GM12878 (cell line): ENCODE data around the gene BBS9. TPM values are rescaled to one million over a fixed set of nuclear protein-coding genes. Genes with fewer than 3 reads are reported as not detected.

Source experiments
- ATAC-seq: fragments of 200-7000 bp; cut with Tn5 transposase; 3 replicates; pipeline ENCODE4 v1.9.1; 2020; ENCODE audit warnings: mild to moderate bottlenecking, moderate library complexity
- BruUV-seq: library from RNA; stranded (reverse); fragments of 400-500 nt; replicated peaks from 2 replicates; lab custom pipeline; 2021; lab: Mats Ljungman, UMichigan
- CTCF ChIA-PET: fragments of 300-600 bp; sonication (Branson Sonifier 250); formaldehyde crosslinking; extraction: SDS; loops from one replicate; lab custom pipeline; 2021; ENCODE audit warnings: inconsistent platforms; lab: Yijun Ruan, JAX
- POLR2A ChIA-PET: fragments of 350-600 bp; formaldehyde crosslinking; extraction: SDS; loops from one replicate; lab custom pipeline; 2021; ENCODE audit warnings: inconsistent platforms; lab: Charles Lee
- RAD21 ChIA-PET: fragments of 300-600 bp; sonication (Branson Sonifier 250); formaldehyde crosslinking; loops from one replicate; lab custom pipeline; 2023; ENCODE audit warnings: antibody characterized with exemption; ENCODE audit not compliant: unreplicated experiment; lab: Charles Lee
- SMC1A ChIA-PET: fragments of 300-600 bp; sonication (Branson Sonifier 250); formaldehyde crosslinking; loops from one replicate; lab custom pipeline; 2023; ENCODE audit not compliant: unreplicated experiment, uncharacterized antibody; lab: Charles Lee
- DNase-seq: peaks from one replicate; pipeline ENCODE4 v3.0.0-alpha.2; 2011; ENCODE audit warnings: low read depth, low spot score
- FAIRE-seq: peaks from 3 replicates; lab custom pipeline; 2011; peaks lifted over from hg19 to GRCh38; lab: Jason Lieb, UNC
- H2AFZ ChIP-seq: 2 replicates; pipeline ENCODE4 v1.6.0; 2011; ENCODE audit warnings: low read depth, low read length, control low read depth; ENCODE audit not compliant: control insufficient read depth
- H3K27ac ChIP-seq: 2 replicates; pipeline ENCODE4 v1.5.1; 2011; ENCODE audit warnings: control low read depth; ENCODE audit not compliant: control insufficient read depth, insufficient read depth
- H3K27me3 ChIP-seq, 2 experiments: replicated peaks in 1 of 2; 2 replicates each; pipeline versions ENCODE4 v1.6.0 to v1.6.1; 2011; ENCODE audit warnings: low read length in 1 of 2; ENCODE audit not compliant: control insufficient read depth in 2 of 2, insufficient read depth in 2 of 2
- H3K36me3 ChIP-seq, 2 experiments: 2 replicates each; pipeline ENCODE4 v1.5.1; 2011; ENCODE audit warnings: low read length in 1 of 2; ENCODE audit not compliant: control insufficient read depth in 2 of 2, insufficient read depth in 2 of 2
- H3K4me1 ChIP-seq: 2 replicates; pipeline ENCODE4 v1.6.1; 2011; ENCODE audit warnings: mild to moderate bottlenecking, low read length, moderate library complexity, mixed read lengths; ENCODE audit not compliant: control insufficient read depth, insufficient read depth
- H3K4me2 ChIP-seq: 2 replicates; pipeline ENCODE4 v1.6.0; 2011; ENCODE audit warnings: control low read depth; ENCODE audit not compliant: control insufficient read depth, insufficient read depth
- H3K4me3 ChIP-seq: fragments of 200-600 bp; sonication (generic); 2 replicates; pipeline ENCODE4 v1.5.1; 2016
- H3K79me2 ChIP-seq: 2 replicates; pipeline ENCODE4 v1.6.0; 2011; ENCODE audit warnings: low read length; ENCODE audit not compliant: control insufficient read depth, insufficient read depth
- H3K9ac ChIP-seq: 2 replicates; pipeline ENCODE4 v1.8.0; 2011; ENCODE audit warnings: low read length, control low read depth, mixed read lengths; ENCODE audit not compliant: control insufficient read depth, insufficient read depth
- H3K9me3 ChIP-seq: replicated peaks from 3 replicates; pipeline ENCODE4 v1.5.1; 2011; ENCODE audit warnings: mild to moderate bottlenecking, low read length; ENCODE audit not compliant: control insufficient read depth, insufficient read depth
- H4K20me1 ChIP-seq: 2 replicates; pipeline ENCODE4 v1.6.0; 2011; ENCODE audit not compliant: control insufficient read depth, insufficient read depth
- EGR1 ChIP-seq, 2 experiments: IDR thresholded peaks; 1 replicate in 1 of 2; 2 replicates in 1 of 2; pipeline ENCODE4 v1.6.1; 2011 to 2012; ENCODE audit warnings: low read depth in 2 of 2, low read length in 2 of 2, borderline replicate concordance in 1 of 2, mild to moderate bottlenecking in 1 of 2, moderate library complexity in 1 of 2
- FOXK2 ChIP-seq: fragments of 450-650 bp; IDR thresholded peaks from 2 replicates; pipeline ENCODE4 v1.6.1; 2017; ENCODE audit warnings: mild to moderate bottlenecking, moderate library complexity
- NBN ChIP-seq: fragments of 450-650 bp; IDR thresholded peaks from 2 replicates; pipeline ENCODE4 v1.6.1; 2016
- NR2C1 ChIP-seq: fragments of 450-650 bp; IDR thresholded peaks from 2 replicates; pipeline ENCODE4 v1.6.1; 2017; ENCODE audit warnings: antibody characterized with exemption, mild to moderate bottlenecking, moderate library complexity
- NR2C2 ChIP-seq: IDR thresholded peaks from 2 replicates; pipeline ENCODE4 v1.6.1; 2011; ENCODE audit warnings: borderline replicate concordance, low read depth; ENCODE audit not compliant: control insufficient read depth, insufficient read length
- SMC3 ChIP-seq: IDR thresholded peaks from 2 replicates; pipeline ENCODE4 v1.6.1; 2011; ENCODE audit warnings: low read length, improper control_type of control experiment, borderline replicate concordance
- STAT1 ChIP-seq: fragments of 450-650 bp; conservative IDR thresholded peaks from 2 replicates; pipeline ENCODE4 v1.6.1; 2014; ENCODE audit warnings: antibody characterized with exemption, mild to moderate bottlenecking
- in situ Hi-C: fragments of 300-500 bp; cut with MboI; formaldehyde crosslinking; loops from 9 replicates; pipeline ENCODE4 v1.14.3; 2018; ENCODE audit warnings: mixed read lengths
- intact Hi-C: fragments of 100-400 bp; cut with micrococcal nuclease; formaldehyde crosslinking; loops from one replicate; pipeline ENCODE4 v1.14.2; 2022; ENCODE audit not compliant: unreplicated experiment
- polyA plus RNA-seq, 11 experiments: library from polyadenylated mRNA; depleted of rRNA in 4 of 11; unstranded in 6 of 11; stranded (reverse) in 5 of 11; fragments of >200 nt; fragmentation: Nextera tagmentation in 4 of 11; fragmentation: Illumina TruSeq in 1 of 11; extraction: Ambion mirVana in 4 of 11; extraction: Trizol in 1 of 11; gene quantifications; 1 replicate in 1 of 11; 2 replicates in 10 of 11; pipeline versions ENCODE4 v1.2.1 to v1.2.3, GENCODE V29; 2011 to 2016; ENCODE audit warnings: inconsistent platforms in 2 of 11, missing spikeins in 2 of 11, low read depth in 1 of 11
- total RNA-seq, 4 experiments: library from RNA; depleted of rRNA in 3 of 4; stranded (reverse); fragments of >200 nt in 3 of 4; fragmentation: Illumina TruSeq in 1 of 4; extraction: Trizol in 1 of 4; gene quantifications; 2 replicates each; pipeline versions ENCODE4 v1.2.1 to v1.2.3, GENCODE V29; 2013 to 2021

BBS9 gene
- total and polyA plus RNA-seq, 10 of the 15 experiments (the other 5 are each of a cell fraction or from before 2014, with no cell fraction given), result 1.2 to 5.6 (median 2.3) TPM

GRCh38 chr7:33251301-33251700 lies 121.9 kb downstream of the BBS9 start:
- RAD21 ChIA-PET, result no interaction called here
- Histone ChIP-seq H3K27ac (no peak overlapping the region), H3K9ac (no peak overlapping the region), H3K9me3 (no peaks in the 10 kb centered on the region), H3K79me2 (no peaks in the 10 kb centered on the region), H3K36me3 (no peaks in the 10 kb centered on the region), H4K20me1 (no peaks in the 10 kb centered on the region), H3K27me3 (no peaks in the 10 kb centered on the region), H2AFZ (no peak overlapping the region), H3K4me1 (no peaks in the 10 kb centered on the region), H3K4me2 (no peak overlapping the region), H3K4me3 (no peak overlapping the region)
- FAIRE-seq, result no peak
- no peak for DNase-seq
- CTCF ChIA-PET, result no interaction called here
- TF ChIP-seq EGR1 (IDR thresholded peaks at IDR 0.05; ENCODE audit: borderline replicate concordance in 1 of 2, low read depth in 2 of 2, low read length in 2 of 2), result no peak
- TF ChIP-seq SMC3, result no peak
- TF ChIP-seq NBN, result no peak
- no peak for TF ChIP-seq STAT1
- POLR2A ChIA-PET, result no interaction called here
- SMC1A ChIA-PET, result no interaction called here
- in situ Hi-C loops, result no loop called here
- intact Hi-C loops, result no loop called here
- no peak for ATAC-seq
- no TSS peak for BruUV-seq

- Histone ChIP-seq H4K20me1 (no peaks in the 10 kb centered on the region), H2AFZ (no peak overlapping the region), H3K4me2 (no peak overlapping the region), H3K27me3 (no peaks in the 10 kb centered on the region), H3K36me3 (no peaks in the 10 kb centered on the region), H3K79me2 (no peaks in the 10 kb centered on the region), H3K9me3 (no peaks in the 10 kb centered on the region), H3K9ac (no peak overlapping the region), H3K4me1 (no peaks in the 10 kb centered on the region; the same call in 1 of the 2 replicates), H3K4me3 (no peak overlapping the region), H3K27ac (no peak overlapping the region)
- ChIA-PET CTCF (no interaction called here), RAD21 (no interaction called here), SMC1A (no interaction called here), POLR2A (no interaction called here)
- no peak for TF ChIP-seq NR2C2
- TF ChIP-seq FOXK2, result no peak
- TF ChIP-seq NR2C1, result no peak
- ATAC-seq (no peak), FAIRE-seq (no peak), DNase-seq (no peak)
- intact Hi-C loops, result no loop called here
- in situ Hi-C loops, result no loop called here
- no TSS peak for BruUV-seq
These were observed 129.2 kb downstream of the BBS9 start for GRCh38 chr7:33258491-33258951.
